ENCODE results near the gene PDE4D. TPM values are rescaled to one million over a fixed set of nuclear protein-coding genes. Genes with fewer than 3 reads are reported as not detected.
A peak's percentile ranks its signal among the peaks of the same experiment; 100 is the strongest.

Gene PDE4D
- total RNA-seq, 1 donor from 2014 or later: 11.8 TPM

DNA sequence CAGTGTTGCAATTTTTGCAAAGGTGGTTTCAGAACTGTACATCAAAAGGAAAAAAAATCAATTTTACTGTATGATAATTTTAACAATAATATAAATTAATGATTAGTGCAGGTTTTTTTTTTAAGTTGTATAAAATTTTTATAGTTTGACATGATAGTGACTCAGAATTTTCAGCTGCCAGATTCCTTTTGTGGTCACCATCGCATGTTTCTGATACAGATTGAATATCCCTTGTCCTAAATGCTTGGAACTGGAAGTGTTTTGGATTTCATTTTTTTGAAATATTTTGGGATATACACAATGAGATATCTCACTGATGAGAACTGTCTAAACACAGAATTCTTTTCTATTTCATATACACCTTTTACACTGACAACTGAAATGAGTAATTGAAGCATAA lies 949.3 kb downstream of the PDE4D start:
- H3K9me3 Mint-ChIP-seq: peaks cover 9% of the 10 kb centered on the region
- no peak overlapping the region for H3K4me3 Mint-ChIP-seq
- H3K36me3 Mint-ChIP-seq (ENCODE audit: low read depth): peaks cover 3% of the 10 kb centered on the region
- peaks cover 4% of the 10 kb centered on the region for H3K4me1 Mint-ChIP-seq
- H3K27ac Mint-ChIP-seq (ENCODE audit: unreplicated experiment): no peak overlapping the region
- no peaks in the 10 kb centered on the region for H3K27me3 Mint-ChIP-seq (ENCODE audit: low read depth)
- no peak for TF ChIP-seq CTCF (conservative IDR thresholded peaks at IDR 0.05)
- DNase-seq (ENCODE audit: low read depth, low spot score): no peak

DNA sequence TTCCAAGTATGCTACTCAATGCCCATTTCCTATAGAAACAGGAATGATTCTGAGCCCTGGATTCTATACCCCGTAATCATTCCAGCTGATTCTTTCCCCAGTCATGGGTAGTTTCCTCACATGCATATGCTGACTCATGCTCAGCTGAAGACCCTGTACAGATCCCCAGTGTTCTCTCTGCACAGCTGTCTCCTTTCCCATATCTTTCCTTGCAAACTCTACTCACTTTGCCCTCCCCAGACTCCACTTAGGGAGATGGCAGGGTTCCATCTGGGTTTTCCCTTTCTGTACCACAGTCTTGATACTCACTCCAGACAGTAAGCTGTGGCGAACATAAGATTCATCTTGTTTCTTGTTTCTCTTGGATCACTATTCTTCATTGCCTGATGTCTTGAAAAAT lies 953.1 kb downstream of the PDE4D start:
- no peaks in the 10 kb centered on the region for H3K27me3 Mint-ChIP-seq (ENCODE audit: low read depth)
- H3K9me3 Mint-ChIP-seq: peaks cover 9% of the 10 kb centered on the region
- H3K4me1 Mint-ChIP-seq: peaks cover 4% of the 10 kb centered on the region
- peaks cover 3% of the 10 kb centered on the region for H3K36me3 Mint-ChIP-seq (ENCODE audit: low read depth)
- no peak overlapping the region for H3K27ac Mint-ChIP-seq (ENCODE audit: unreplicated experiment)
- no peak overlapping the region for H3K4me3 Mint-ChIP-seq
- no peak for TF ChIP-seq CTCF (conservative IDR thresholded peaks at IDR 0.05)
- DNase-seq (ENCODE audit: low read depth, low spot score): no peak

DNA sequence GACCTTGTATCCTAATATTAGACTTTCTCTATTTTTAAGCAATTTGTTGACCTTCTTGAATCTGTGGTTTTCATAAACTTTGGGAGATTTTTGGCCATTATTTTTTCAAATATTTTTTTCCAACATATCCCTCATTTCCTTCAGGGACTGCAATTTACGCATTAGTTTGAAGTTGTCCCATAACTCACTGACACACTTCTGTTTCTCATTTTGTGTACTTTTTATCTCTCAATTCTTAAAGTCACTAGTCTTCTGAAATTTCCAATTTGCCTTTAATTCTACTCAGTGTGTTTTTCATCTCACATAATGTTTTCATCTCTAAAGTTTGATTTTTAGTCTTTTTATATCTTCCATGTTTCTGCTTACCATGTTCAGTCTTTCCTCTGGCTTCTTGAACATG lies 953.9 kb downstream of the PDE4D start:
- H3K36me3 Mint-ChIP-seq (ENCODE audit: low read depth): peaks cover 5% of the 10 kb centered on the region
- no peaks in the 10 kb centered on the region for H3K27me3 Mint-ChIP-seq (ENCODE audit: low read depth)
- peaks cover 13% of the 10 kb centered on the region for H3K9me3 Mint-ChIP-seq
- no peak for TF ChIP-seq CTCF (conservative IDR thresholded peaks at IDR 0.05)
- H3K27ac Mint-ChIP-seq (ENCODE audit: unreplicated experiment): no peak overlapping the region
- no peak for DNase-seq (ENCODE audit: low read depth, low spot score)
- H3K4me3 Mint-ChIP-seq: no peak overlapping the region
- peaks cover 10% of the 10 kb centered on the region for H3K4me1 Mint-ChIP-seq

- DNase-seq (ENCODE audit: low read depth, low spot score): no peak
- Mint-ChIP-seq H3K4me1 (peaks cover 18% of the 10 kb centered on the region), H3K4me3 (no peak overlapping the region), H3K27me3 (ENCODE audit: low read depth) (no peaks in the 10 kb centered on the region), H3K9me3 (peaks cover 16% of the 10 kb centered on the region), H3K36me3 (ENCODE audit: low read depth) (peaks cover 5% of the 10 kb centered on the region), H3K27ac (ENCODE audit: unreplicated experiment) (peak overlapping the region; percentile 5)
- no peak for TF ChIP-seq CTCF (conservative IDR thresholded peaks at IDR 0.05)
Measured at GRCh38 chr5:58938563-58939424, 954.7 kb downstream of the PDE4D start.

- DNase-seq (ENCODE audit: low read depth, low spot score): no peak
- H3K9me3 Mint-ChIP-seq: peaks cover 12% of the 10 kb centered on the region
- H3K27me3 Mint-ChIP-seq (ENCODE audit: low read depth): no peaks in the 10 kb centered on the region
- TF ChIP-seq CTCF (conservative IDR thresholded peaks at IDR 0.05): no peak
- peaks cover 2% of the 10 kb centered on the region for H3K36me3 Mint-ChIP-seq (ENCODE audit: low read depth)
- H3K4me3 Mint-ChIP-seq: no peak overlapping the region
- H3K27ac Mint-ChIP-seq (ENCODE audit: unreplicated experiment): no peak overlapping the region
- peaks cover 19% of the 10 kb centered on the region for H3K4me1 Mint-ChIP-seq
Measured at GRCh38 chr5:58937031-58937681, 956.4 kb downstream of the PDE4D start.
